Cardiac fibroblast (primary cell): ENCODE results near the gene FGGY.

ENCODE experiments used
- DNase-seq, 2 donors: peaks; one replicate each; pipeline versions ENCODE4 v3.0.0 to v3.0.0-alpha.2; 2010; ENCODE audit warnings: low read depth in 2 of 2
- H3K4me3 ChIP-seq, 2 donors: replicated peaks in 1 of 2; 1 replicate in 1 of 2; 2 replicates in 1 of 2; pipeline ENCODE4 v1.5.1; 2011; ENCODE audit warnings: low read depth in 2 of 2, low read length in 2 of 2, mild to moderate bottlenecking in 2 of 2, moderate library complexity in 1 of 2
- TF ChIP-seq, protein P1 (sequence below): IDR thresholded peaks from one replicate; pipeline ENCODE4 v1.5.1; 2011; ENCODE audit warnings: low read depth, mild to moderate bottlenecking, low read length, inconsistent platforms

Gene FGGY

DNA sequence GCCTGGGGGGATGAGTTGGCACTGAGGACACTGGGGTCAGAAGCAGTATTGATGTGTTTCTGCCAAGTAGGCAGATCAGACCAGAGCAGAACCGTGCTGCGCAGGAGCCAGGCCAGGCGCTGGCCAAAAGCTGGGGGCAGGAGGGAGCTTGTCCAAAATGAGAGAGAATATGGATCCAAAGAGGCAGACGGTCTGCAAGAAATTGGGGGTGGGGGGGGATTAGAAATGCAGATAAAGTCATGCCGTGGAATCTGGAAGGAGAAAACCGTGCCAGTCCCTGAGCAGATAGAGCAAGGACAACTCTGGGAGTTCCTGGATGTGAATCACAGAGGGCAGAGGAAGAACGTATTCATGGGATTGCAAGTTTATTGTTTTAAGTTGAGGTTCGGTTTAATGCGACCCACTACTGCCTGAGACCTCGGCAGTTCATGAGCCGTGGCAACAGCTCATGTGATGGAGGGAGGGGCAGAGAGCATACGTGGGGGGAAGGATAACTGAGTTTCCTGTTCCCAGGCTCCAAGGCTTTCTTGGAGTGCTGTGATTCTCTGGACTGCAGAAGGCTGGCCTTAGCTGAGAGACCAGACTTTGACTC, 224.0 kb downstream of the FGGY start:
- peak; percentile 65 to 89 for DNase-seq

DNA sequence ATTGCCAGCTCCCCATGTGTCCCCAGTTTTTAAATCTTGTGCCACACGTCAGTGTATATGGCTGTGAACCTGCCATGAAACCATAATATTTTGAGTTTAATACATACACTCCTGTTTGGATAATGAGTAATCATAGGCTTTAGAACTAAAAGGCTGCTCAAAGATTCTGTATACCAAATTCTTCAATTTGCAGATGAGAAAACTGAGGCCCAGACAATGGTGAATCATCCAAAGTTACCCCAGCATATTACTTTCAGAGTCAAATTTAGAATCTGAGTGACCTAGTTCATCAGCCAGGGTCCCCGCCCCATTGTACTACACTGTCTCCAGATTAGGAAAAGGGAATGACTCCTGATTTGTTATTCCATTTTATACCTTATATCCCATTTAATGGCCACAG, 224.6 kb downstream of the FGGY start:
- H3K4me3 ChIP-seq, result no peak overlapping the region
- peak in 1 of 2 donors; percentile 46 for DNase-seq
- TF ChIP-seq, protein P1, sequence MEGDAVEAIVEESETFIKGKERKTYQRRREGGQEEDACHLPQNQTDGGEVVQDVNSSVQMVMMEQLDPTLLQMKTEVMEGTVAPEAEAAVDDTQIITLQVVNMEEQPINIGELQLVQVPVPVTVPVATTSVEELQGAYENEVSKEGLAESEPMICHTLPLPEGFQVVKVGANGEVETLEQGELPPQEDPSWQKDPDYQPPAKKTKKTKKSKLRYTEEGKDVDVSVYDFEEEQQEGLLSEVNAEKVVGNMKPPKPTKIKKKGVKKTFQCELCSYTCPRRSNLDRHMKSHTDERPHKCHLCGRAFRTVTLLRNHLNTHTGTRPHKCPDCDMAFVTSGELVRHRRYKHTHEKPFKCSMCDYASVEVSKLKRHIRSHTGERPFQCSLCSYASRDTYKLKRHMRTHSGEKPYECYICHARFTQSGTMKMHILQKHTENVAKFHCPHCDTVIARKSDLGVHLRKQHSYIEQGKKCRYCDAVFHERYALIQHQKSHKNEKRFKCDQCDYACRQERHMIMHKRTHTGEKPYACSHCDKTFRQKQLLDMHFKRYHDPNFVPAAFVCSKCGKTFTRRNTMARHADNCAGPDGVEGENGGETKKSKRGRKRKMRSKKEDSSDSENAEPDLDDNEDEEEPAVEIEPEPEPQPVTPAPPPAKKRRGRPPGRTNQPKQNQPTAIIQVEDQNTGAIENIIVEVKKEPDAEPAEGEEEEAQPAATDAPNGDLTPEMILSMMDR, result no peak

More for the DNA sequence above, 224.0 kb downstream of the FGGY start:
- TF ChIP-seq, protein P1, result no peak
- no peak overlapping the region for H3K4me3 ChIP-seq

GRCh38 chr1:59522925-59523505, 226.1 kb downstream of the FGGY start:
- TF ChIP-seq, protein P1, result no peak
- no peak overlapping the region for H3K4me3 ChIP-seq
- no peak for DNase-seq

DNA sequence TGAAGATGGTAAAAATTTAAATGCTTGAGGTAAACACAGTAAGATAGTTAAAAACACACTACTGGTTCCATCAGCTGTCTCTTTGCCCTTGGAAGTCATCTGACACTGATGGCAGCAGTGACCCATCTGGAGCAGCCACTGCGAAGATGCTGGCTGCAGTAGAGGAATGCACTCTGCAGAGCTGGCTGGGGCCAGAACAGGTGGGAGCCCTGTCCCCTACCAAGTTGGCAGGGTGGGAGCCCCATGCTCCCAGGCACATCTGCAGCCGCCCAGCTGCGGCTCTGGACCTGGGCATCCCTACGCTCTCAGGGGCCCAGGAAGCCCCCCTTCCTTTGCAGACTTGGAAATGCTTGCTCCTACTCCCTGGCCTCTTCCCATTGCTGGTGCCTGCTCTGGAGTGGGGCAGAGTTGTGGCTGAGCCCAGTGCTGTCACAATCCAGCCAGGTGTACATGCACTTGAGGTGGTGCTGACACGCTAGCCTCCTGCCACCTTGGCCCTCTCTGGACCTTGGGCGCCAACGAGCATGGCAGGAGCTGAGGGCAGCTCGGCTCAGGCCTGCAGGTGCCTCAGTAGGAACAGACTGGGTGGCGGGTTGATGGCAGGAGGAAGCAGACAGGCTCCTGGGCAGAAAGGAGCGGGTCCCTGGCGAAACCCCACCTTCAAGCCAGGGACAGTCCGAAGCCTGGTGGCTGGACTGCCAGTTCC, 227.0 kb downstream of the FGGY start:
- no peak overlapping the region for H3K4me3 ChIP-seq
- TF ChIP-seq, protein P1, result no peak
- no peak for DNase-seq

DNA sequence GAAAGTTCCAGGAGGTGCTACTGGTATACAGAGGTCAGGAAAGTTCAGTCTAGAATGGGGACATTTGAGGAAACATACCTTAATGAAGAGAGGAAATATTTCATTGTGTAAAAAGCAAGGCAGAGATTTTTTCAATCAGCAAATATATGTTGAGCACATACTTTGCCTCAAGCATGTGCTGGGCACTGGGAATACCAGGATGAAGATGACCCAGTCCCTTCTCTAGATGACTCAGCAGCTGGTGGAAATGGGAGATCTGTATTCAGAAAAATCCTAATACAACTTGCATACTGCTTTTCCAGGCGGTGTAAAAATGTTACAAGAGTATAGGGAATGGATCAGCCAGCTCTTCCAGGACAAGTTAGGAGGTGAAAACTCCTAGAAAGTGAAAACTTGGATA, 229.3 kb downstream of the FGGY start:
- TF ChIP-seq, protein P1, result no peak
- no peak overlapping the region for H3K4me3 ChIP-seq
- no peak for DNase-seq

DNA sequence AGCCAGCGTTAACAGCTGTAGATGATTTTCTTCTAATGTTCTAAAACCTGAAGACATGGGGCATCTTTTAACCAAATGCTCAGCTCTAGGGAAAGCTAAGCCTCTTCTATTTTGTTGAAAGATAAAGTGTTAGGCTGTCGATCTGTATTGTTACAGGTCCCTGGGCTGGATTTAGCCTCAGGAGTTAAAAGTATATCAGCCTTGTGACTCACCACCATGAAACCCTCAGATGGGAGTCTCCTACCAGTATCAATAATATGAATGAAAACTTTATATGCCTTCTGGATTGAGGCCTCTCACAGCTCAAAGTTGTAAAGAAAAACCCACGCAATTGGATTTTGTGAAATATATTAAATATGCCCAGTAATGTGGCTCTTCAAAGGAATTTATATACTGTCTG, 231.6 kb downstream of the FGGY start:
- TF ChIP-seq, protein P1, result no peak
- no peak for DNase-seq
- no peak overlapping the region for H3K4me3 ChIP-seq
